Stimulated activated CD8-positive, alpha-beta memory T cell treated with anti-CD3 and anti-CD28 coated beads, Interleukin-7, amount 100 ng/mL, for 24 hours (primary cell): ENCODE measurements around the gene HJV.

Experiments
- DNase-seq: peaks from one replicate; pipeline ENCODE4 v3.0.0-alpha.2; 2020; ENCODE audit warnings: low read depth

HJV gene

DNA sequence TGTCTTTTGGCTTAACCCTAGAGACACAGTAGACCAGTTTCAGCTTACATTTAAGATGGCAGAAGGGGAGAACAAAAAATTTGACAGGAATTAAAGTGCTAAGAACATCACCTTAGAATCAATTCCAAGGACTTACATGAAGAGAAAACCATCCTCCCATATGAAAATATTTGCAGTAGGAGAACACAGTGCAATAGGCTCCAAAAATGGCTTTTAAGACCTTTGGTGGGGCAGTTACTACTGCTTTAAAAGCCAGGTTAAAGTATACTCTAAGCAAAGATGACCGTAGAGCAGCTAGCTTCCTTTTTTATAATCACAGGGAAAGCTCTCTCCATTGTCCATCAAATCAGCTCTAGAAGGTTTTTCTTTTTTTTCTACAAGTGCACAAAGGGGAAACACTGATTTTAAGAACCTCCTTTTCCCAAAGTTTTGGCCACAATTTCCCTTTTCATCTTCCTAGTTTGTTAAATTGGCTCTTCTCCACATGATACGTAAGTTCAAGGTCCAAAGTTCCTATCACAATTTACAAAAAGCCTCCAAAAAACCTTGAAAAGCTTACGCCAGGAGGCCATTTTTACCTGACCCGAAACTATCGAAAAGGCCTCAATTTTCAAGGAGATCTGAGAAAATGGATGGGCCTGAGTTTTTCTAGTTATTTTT lies 28.4 kb downstream of the HJV start:
- DNase-seq: no peak

- no peak for DNase-seq
These were observed 29.0 kb downstream of the HJV start for GRCh38 chr1:145992502-145992936.

DNA sequence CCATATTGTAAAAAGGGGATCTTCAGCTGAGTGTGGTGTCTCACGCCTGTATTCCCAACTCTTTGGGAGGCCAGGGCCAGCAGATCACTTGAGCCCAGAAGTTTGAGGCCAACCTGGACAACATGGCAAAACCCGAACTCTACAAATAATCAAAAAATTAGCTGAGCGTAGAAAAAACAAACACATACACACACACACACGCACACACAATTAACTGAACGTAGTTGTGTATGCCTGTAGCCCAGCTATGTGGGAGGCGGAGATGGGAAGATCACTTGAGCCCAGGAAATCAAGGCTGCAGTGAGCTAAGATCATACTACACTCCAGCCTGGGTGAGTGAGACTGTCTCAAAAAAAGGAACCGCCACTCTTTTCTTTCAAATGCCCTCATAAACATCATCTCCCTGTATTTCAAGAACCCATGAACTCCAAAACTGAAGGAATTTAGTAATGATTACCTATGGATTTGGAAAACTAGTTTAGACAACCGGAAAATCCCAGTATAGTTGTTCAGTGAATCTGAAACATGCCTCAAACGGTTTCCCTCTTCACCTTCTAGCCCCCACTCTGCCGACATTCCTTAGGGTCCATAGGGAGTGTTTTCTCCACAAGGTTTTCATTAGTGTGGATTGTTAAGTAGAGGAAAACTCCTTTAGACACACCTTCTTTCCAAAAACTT lies 29.7 kb downstream of the HJV start:
- DNase-seq: no peak

DNA sequence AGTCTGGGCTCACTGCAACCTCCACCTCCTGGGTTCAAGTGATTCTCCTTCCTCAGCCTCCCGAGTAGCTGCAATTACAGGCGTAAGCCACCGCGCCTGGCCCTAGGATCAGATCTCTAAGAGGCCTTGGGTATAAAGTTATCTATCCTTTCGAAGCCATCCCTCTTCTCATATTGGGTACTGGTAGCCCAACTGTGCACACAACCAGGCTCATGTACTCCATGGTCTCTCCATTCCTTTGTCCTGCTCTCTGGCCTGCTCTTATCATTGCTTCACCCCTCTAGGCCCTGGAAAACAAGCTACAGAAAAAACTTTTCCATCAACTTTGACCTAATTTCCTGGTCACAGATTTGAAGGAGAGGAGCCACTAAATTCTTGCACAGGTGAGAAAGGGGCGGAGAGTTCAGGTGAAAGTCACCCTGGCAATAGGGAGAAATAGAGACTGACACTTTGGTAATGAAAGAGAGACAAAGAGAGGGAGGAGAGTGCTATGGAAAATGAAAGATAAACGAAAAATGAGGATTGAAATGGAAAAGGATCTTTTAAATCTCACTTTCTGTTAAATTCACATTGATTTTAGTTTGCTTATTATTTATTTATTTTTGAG lies 31.2 kb downstream of the HJV start:
- DNase-seq: no peak

- DNase-seq: no peak
These were observed 32.8 kb downstream of the HJV start for GRCh38 chr1:145988773-145989172.

DNA sequence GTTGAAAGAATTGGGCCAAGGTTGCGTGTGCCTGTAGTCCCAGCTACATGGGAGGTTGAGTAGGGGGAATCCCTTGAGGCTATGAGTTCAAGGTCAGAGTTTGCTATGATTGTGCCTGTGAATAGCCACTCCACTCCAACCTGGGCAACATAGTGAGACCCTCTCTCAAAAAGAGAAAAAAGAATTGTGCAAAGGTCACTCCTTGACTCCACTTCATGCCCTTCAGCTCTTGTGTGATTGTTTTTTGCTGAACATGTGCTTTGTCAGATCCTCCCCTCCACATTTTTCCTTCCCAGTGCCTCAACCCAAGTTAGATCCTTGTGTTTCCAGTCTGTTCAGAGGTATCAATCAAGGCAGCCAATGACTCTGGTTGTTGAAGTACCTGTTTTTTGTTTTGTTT lies 33.6 kb downstream of the HJV start:
- no peak for DNase-seq

- DNase-seq: no peak
These were observed 35.0 kb downstream of the HJV start for GRCh38 chr1:145986551-145986950.

DNA sequence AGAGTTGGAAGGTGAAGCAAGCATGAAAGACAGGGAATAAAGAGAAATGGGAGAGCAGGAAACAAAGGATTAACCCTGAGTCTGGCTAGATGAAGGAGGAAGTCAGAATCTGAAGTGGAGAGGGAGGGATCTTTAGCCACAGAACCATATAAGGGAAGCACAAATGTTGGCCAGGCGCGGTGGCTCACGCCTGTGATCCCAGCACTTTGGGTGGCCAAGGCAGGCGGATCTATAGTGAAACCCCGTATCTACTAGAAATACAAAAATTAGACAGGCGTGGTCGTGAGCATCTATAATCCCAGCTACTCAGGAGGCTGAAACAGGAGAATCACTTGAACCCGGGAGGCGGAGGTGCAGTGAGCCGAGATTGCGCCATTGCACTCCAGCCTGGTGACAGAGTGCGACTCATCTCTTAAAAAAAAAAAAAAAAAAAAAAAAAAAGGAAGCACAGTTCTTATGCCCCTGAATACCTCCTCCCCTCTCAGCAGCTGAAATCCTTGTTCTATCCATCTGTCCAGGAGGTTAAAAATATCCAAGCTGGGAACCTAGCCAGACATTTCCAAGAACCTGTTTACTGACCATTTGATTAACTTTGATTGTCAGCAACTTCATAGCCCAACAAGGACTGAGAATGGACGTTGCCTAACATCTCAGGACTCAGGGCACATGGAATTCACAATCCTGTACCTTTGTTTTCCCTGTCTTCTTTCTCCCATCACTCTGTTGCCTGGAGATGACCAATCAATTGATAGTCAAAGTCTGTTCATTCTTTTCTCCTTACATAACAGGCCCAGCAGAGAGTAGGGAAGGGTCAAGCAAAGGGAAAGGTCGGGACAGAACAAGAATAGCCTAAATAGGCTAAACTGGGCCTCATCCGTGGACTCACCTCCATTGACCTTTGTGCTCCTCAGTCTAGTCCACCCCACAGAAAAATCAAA lies 35.8 kb downstream of the HJV start:
- DNase-seq: no peak

- DNase-seq: no peak
These were observed 36.4 kb downstream of the HJV start for GRCh38 chr1:145985129-145985501.

DNA sequence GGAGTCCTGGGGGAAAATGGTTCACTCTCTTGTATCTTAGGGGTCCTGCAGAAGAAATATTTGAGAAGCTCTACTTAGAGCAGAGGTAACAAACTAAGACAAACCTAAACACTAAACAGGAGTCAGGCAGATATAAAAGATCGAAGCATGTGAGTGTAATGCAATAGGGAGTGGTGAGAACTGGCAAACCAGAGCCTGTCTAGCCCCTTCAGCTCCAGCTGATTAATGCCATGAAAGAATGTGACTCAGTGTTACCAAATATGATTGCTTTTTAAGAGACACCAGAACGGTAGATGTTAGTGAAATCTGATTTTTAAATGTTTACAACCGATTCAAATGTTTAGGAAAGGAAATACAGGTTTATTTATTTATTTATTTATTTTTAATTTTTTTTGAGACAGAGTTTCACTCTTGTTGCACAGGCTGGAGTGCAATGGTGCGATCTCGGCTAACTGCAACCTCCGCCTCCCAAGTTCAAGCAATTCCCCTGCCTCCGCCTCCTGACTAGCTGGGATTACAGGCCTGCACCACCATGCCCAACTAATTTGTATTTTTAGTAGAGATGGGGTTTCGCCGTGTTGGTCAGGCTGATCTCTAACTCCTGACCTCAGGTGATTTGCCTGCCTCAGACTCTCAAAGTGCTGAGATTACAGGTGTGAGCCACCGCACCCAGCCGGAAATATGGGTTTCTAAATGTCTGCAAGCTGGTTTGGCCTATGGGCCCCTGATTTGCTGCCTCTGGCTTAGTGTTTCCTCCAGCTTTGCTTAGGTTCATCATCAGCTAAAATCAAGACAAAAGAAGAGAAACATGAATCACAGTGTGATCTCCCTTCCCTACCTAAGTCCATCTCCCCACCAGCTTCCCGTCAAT lies 37.3 kb downstream of the HJV start:
- DNase-seq: no peak

DNA sequence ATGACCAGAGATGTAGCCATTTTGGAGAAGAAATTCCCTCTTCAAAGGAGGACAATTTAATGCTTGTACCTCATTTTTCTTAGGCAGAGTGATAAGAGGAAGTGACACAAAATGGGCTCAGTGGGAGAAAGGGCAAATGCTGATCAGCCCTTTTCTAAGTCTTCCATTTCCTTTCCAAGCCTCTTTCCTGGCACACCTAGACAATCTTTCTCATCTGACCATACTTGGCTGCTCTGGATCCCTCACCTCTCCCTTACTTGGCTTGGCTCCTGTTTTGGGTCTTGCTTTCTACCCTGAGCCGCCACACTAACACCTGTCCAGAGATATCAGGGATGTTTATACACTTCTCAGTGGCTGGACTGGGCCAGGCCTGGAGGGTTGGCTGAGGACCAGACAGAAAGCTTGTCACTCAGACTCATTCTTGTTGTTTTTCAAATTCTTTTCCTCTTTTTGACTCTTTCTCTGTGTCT lies 38.3 kb downstream of the HJV start:
- no peak for DNase-seq

- no peak for DNase-seq
These were observed 39.4 kb downstream of the HJV start for GRCh38 chr1:145982010-145982723.

- no peak for DNase-seq
These were observed 41.0 kb downstream of the HJV start for GRCh38 chr1:145980457-145980994.

DNA sequence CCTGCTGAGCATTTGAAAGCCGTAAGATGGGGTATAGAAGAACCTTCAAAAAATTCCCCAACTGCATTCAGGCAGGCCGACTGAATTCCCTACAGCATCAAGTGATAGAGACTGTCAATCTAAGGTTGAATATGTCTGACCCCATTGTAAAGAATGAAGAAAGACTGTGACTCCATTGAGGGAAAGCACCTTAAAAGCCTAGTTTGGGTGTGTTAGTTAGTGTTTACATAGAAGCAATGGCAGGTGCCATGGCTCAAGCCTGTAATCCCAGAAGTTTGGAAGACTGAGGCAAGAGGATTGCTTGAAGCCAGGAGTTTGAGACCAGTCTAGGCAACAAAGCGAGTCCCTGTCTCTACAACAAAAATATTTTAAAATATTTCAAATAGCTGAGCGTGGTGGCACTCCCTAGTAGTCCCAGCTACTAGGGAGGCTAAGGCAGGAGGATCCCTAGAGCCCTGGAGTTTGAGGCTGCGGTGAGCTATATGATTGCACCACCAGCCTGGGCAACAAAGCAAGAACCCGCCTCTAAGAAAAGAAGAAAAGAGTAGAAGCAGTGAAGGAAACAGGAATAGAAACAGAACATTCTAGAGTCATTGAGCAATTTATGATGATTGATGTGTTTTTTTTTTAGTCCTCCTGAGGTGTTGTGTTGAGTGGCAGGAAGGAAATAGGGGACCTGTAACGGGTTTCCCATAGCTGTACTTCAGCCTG lies 41.6 kb downstream of the HJV start:
- no peak for DNase-seq

DNA sequence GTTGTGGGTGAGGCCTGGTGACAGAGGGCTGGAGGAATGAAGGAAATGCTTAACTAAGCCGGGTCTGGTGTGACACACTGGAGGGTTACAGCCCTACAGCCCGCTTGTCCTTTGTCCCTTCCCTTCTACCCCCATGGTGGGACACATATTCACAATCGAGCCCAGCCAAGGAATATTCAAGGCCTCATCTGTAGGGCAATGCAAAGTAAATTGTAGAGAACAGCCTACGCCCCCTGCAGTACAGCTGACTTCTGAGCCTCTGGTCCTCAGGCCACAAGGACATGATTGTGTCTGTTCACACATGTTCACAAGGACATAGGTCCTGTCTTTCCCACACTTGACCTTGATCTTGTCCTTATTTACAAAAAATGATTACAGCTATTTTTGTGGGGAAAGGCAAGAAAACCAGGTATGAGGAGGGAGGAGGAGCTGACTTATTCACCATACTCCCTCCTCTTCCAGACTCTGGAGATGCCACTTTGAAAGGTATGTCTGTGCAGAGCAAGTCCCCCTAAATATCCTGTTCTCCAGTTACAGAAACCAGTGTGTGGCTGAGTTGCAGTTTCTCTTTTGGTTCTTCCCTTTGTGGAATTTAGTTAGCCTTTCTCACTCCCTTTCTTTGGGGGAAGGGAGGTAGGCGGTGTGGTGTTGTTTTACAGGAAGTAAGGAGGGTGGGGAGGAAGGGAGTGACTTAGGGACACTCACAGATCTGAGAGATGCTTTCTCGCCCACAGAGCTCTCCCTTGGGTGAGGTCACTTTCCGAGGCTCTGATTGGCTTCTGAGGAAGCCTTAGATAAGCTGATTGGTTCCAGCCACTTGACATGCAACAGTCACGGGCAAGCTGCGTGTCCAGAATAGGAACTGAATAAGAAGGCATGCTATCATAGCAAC lies 42.4 kb downstream of the HJV start:
- DNase-seq: no peak

DNA sequence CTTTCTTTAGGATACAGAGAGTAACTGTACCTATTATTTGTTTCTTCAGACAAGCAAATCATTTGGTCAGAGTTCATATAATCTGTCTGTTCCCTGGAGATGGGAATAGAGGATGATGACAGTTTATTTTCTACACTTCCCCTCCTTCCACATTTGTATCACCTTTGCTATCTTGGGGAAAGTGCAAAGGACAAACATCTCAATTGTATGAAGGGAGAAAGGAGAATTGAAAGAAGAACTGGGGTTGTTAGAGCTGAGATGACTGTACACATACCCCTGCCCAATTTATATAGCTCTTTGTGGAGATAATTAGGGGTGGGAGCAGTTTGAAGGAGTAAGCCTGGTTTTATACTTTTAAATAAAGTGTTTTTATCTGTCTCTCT lies 43.1 kb downstream of the HJV start:
- DNase-seq: no peak

GRCh38 chr1:145977486-145978470 lies 43.8 kb downstream of the HJV start:
- no peak for DNase-seq

DNA sequence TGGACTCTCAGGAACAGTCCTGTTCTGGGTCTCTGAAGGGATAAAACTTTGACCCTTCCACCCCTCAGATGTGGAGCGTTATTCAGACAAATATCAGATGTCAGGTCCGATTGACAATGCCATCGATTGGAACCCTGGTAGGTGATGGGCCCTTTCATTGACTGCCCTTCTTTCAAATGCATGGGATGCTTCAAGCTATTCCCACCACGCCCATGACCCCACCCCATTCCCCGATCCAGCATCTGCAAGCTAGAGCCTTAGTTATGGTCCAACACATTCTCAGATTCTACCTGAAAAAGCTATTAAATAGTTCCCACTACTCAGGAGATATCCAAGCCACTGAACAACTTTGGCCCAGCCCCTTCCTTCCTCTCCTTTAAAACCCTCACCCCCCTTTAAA lies 44.5 kb downstream of the HJV start:
- no peak for DNase-seq
